PFSK-1 (cell line): ENCODE measurements around the gene DERA.

Experiments
- POLR2AphosphoS5 ChIP-seq: IDR thresholded peaks from 2 replicates; pipeline ENCODE4 v1.6.1; 2012; ENCODE audit warnings: low read depth, mild to moderate bottlenecking, control low read depth, low read length, moderate library complexity
- REST ChIP-seq, 2 experiments: IDR thresholded peaks; 2 replicates each; pipeline versions ENCODE4 v1.6.1 to v1.8.0; 2011 to 2012; ENCODE audit warnings: low read depth in 2 of 2, low read length in 2 of 2, control low read depth in 1 of 2, inconsistent platforms in 1 of 2, mild to moderate bottlenecking in 1 of 2, moderate library complexity in 1 of 2; ENCODE audit not compliant: insufficient read depth in 1 of 2
- TAF1 ChIP-seq: IDR thresholded peaks from 2 replicates; pipeline ENCODE4 v1.6.1; 2012; ENCODE audit warnings: low read length, control low read depth, borderline replicate concordance; ENCODE audit not compliant: insufficient read depth

- TF ChIP-seq REST (IDR thresholded peaks at IDR 0.05; ENCODE audit: insufficient read depth in 1 of 2, low read depth in 2 of 2, low read length in 2 of 2) (no peak), POLR2AphosphoS5 (peak; percentile 68), TAF1 (peak; percentile 54; the same call in 1 of the 2 replicates)
Measured at GRCh38 chr12:15910864-15911721, at the start of gene DERA.
